MG63 (cell line): ENCODE results near the gene ARID1B. TPM values are rescaled to one million over a fixed set of nuclear protein-coding genes. Genes with fewer than 3 reads are reported as not detected.

Source experiments
- DNase-seq: peaks from one replicate; pipeline ENCODE4 v3.0.0-alpha.2; 2020
- H3K27me3 ChIP-seq: fragments of 250-450 bp; sonication (Bioruptor Pico); 2 replicates; pipeline ENCODE4 v1.5.1; 2020; ENCODE audit warnings: mild to moderate bottlenecking, moderate library complexity
- H3K36me3 ChIP-seq: fragments of 250-450 bp; sonication (Bioruptor Pico); 2 replicates; pipeline ENCODE4 v1.5.1; 2020; ENCODE audit warnings: mild to moderate bottlenecking, moderate library complexity
- H3K4me3 ChIP-seq: fragments of 250-450 bp; sonication (Bioruptor Pico); 2 replicates; pipeline ENCODE4 v1.5.1; 2020; ENCODE audit warnings: mild to moderate bottlenecking, moderate library complexity
- H3K9me3 ChIP-seq: fragments of 250-450 bp; sonication (Bioruptor Pico); 2 replicates; pipeline ENCODE4 v1.5.1; 2020; ENCODE audit warnings: mild to moderate bottlenecking, moderate library complexity
- total RNA-seq: library from RNA; depleted of rRNA; stranded (reverse); fragments of >200 nt; shearing (Covaris generic); gene quantifications from 2 replicates; pipeline ENCODE4 v1.2.3, GENCODE V29; 2014; ENCODE audit warnings: low replicate concordance

Gene ARID1B
- total RNA-seq, 1 experiment from 2014 or later: 9.9 TPM

DNA sequence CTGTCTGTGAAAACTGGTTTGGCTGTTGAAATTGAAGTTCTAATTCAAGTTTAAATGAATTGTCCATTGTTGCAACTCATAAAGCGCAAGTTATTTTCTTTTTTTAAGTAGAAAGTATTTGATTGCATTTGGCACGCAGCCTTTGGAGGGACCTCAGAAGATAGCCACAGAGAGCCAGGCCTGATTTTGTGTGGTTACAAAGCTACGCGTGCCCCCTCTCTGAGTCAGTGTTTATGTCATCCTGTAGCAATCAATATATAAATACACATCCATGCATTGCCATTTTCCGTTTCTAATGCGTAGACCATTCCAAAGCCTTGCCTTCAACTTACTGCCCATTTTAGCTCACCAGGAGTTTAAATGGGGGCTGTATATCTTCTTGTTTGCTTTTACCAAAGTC lies 372.9 kb downstream of the ARID1B start:
- DNase-seq: peak; percentile 33
- H3K27me3 ChIP-seq: no peaks in the 10 kb centered on the region
- H3K9me3 ChIP-seq: no peaks in the 10 kb centered on the region
- H3K36me3 ChIP-seq: peaks cover 4% of the 10 kb centered on the region; the same call in 1 of the 2 replicates
- H3K4me3 ChIP-seq: no peak overlapping the region

DNA sequence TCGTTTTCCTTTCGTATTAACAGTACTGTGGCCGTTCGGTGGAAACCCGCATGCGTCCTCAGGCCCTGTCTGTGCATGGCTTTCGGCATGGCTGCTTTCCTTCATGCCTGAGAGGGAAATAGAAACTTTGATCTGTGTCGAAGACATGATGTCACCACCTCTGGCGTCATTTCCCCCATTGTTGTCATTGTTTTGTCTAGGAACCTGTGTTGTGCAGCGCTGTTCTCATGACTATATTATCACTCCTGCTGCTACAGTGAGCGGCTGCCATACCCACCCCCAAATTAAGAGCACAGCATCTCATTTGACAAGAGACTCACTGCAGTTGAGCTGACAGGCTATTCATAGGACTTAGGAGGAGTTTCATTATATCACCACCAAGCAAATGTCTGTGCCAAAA lies 373.9 kb downstream of the ARID1B start:
- Histone ChIP-seq H3K27me3 (no peaks in the 10 kb centered on the region), H3K36me3 (peaks cover 4% of the 10 kb centered on the region; the same call in 1 of the 2 replicates), H3K4me3 (no peak overlapping the region), H3K9me3 (no peaks in the 10 kb centered on the region)
- no peak for DNase-seq

DNA sequence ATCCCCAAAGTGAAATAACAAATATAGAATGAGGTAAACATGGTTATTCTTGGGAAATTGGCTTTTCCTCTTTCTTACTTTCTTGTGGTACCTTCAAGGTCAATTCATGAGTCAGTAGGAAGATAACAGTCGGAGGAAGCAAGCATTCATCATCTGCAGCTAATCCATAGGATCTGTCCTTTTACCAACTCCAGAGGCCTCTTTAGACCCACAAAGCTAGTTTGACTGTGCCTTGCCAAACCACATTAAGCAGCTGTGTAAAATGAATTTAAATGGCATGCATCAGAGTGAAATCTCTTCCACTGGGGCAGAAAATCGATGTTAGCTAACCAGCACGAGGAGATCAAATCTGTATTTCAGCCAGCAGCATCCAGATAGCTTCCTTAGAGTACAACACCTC lies 374.8 kb downstream of the ARID1B start:
- H3K27me3 ChIP-seq: no peaks in the 10 kb centered on the region
- H3K4me3 ChIP-seq: no peak overlapping the region
- peaks cover 4% of the 10 kb centered on the region for H3K36me3 ChIP-seq
- peak; percentile 56 for DNase-seq
- no peaks in the 10 kb centered on the region for H3K9me3 ChIP-seq

DNA sequence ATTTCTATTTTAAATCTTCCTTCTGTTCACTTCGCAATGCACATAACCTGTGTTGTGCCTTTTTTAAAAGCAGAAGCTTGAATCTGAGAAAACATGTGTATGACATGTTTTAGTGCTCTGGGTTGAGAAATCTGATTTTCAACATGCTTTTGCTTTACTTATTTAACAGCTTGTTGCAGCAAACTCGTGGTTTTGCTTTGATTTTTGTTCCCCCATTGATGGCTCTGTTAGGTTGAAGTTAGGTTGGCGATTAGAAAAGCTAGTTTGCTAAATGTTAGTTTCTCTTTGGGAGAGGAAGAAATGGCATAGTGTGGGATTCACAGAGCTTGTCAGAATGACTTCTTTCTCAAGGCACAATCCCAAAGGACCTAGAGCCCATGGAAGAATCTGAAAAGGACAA lies 375.4 kb downstream of the ARID1B start:
- DNase-seq: no peak
- Histone ChIP-seq H3K27me3 (no peaks in the 10 kb centered on the region), H3K36me3 (peaks cover 4% of the 10 kb centered on the region), H3K4me3 (no peak overlapping the region), H3K9me3 (no peaks in the 10 kb centered on the region)

DNA sequence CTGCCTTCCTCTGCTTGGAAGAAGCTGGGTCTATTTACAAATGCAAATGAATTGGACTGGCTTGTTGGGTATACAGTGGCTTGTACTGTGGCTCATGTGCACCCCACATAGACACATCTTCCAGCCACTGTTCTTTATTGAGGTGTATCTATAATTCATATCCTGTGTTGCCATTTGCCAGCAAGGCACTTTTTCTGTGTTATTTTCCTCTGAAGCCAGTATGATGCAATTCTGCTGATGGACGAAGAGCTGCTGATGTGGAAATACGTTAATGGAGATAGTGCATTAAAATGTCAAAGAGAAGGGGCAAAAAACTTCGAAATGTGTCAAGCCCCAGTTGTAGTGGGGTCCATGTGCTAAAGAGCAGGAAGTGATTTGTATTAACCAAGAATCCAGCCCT lies 378.6 kb downstream of the ARID1B start:
- Histone ChIP-seq H3K9me3 (no peaks in the 10 kb centered on the region), H3K27me3 (no peaks in the 10 kb centered on the region)
- DNase-seq: no peak

DNA sequence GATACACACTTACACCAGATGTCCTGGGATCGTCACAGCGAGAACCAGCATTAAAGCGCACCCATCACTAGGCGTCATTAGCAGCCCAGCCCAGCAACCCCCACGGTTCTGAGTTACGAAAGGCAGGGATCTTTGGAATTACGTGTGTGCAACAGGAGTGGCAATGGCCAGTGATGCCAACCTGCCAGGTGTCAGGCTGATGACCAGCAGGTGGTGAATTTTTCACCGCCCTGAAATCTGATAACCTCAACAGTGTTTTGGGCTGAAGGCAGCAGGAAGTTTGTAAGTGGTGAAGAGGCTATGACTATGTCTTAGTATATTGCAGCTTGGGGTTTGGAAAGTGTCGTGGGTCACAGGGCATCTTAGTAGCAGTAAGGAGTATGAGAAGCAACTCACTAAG lies 380.1 kb downstream of the ARID1B start:
- no peaks in the 10 kb centered on the region for H3K9me3 ChIP-seq
- no peak for DNase-seq
- no peaks in the 10 kb centered on the region; the same call in 1 of the 2 replicates for H3K36me3 ChIP-seq

More for the DNA sequence above, 378.6 kb downstream of the ARID1B start:
- H3K36me3 ChIP-seq: peaks cover 4% of the 10 kb centered on the region
- H3K4me3 ChIP-seq: no peak overlapping the region

DNA sequence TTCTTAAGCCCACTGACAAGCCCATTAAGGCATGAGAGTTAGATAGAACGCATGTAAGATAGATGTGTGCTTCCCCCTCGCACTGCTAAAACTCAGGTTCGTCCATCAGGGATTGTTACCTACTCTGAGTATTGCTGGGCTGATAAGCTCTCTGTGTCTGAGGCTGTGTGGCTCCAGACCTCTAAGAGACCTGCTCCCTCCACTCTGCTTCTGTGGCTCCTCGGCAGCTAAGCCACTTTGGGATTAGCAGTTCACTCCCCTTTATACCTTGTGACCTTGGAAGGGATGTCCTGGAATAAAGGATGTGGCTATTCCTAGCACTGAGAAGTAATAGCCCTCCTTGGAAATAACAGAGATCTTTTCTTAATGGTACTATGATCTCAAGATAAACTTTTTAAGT lies 381.3 kb downstream of the ARID1B start:
- Histone ChIP-seq H3K36me3 (no peaks in the 10 kb centered on the region; the same call in 1 of the 2 replicates), H3K9me3 (no peaks in the 10 kb centered on the region), H3K4me3 (no peak overlapping the region)

More for the DNA sequence above, 380.1 kb downstream of the ARID1B start:
- Histone ChIP-seq H3K27me3 (no peaks in the 10 kb centered on the region), H3K4me3 (no peak overlapping the region)

DNA sequence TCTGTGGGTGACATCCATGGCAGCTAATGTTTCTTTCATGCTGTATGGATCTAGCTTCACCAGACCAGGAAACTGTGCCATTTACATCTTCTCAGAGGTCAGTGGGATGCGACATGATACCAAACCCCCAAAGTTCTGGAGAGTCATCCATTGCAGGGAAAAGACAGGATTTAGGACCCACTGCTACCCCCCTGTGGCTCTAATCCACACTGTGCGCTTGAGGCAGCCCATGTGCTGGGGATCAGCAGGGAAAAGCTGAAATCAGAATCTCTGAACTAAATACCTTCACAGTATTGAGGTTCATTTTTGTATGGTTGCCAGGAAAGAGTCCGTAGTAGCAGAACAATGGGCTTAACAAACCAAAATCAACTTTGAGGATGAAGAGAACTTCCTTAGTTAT lies 381.7 kb downstream of the ARID1B start:
- no peak overlapping the region for H3K4me3 ChIP-seq
- no peak for DNase-seq
- no peaks in the 10 kb centered on the region for H3K27me3 ChIP-seq
- no peaks in the 10 kb centered on the region; the same call in 1 of the 2 replicates for H3K36me3 ChIP-seq
- no peaks in the 10 kb centered on the region for H3K9me3 ChIP-seq

More for the DNA sequence above, 381.3 kb downstream of the ARID1B start:
- DNase-seq: no peak
- H3K27me3 ChIP-seq: no peaks in the 10 kb centered on the region

DNA sequence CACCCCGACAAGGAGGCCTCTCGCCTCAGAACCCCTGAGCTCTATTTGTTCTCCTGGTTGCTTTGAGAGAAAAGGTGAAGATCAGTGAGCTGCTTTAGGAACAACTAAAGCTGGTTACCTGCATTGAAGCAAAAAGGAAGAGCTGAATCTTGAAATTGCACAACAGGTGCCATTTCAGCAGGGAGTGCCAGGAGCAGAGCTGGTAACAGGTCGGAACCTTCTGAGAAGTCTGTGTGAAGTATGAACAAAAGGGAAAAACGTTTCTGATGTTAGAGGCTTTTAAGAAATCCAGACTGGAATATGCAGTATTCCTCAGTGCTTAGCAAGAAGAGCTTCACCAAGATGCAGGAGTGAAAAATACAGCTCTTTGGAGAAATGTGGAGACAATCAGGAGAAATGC lies 382.2 kb downstream of the ARID1B start:
- Histone ChIP-seq H3K9me3 (no peaks in the 10 kb centered on the region), H3K27me3 (no peaks in the 10 kb centered on the region), H3K4me3 (no peak overlapping the region), H3K36me3 (no peaks in the 10 kb centered on the region; the same call in 1 of the 2 replicates)
- no peak for DNase-seq

DNA sequence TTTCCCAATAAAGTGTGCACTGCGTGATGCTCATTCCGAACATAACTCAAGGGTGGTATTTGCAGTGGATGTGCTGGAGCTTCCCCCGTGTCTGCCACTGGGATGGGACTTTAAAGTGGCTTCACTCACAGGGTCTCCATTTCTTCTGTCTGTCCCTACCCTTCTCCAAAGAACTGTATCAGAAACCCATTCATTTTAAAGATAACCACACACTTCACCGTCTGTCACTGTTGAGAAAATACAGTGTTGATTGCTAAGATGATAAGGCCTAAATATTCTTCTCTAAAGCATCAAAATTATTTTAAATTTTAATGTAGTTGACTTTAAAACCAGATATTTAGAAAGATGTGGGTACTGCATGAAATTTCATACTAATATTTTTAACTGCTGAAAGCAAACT lies 384.7 kb downstream of the ARID1B start:
- no peaks in the 10 kb centered on the region for H3K27me3 ChIP-seq
- no peak for DNase-seq
- no peak overlapping the region for H3K4me3 ChIP-seq
- H3K9me3 ChIP-seq: no peaks in the 10 kb centered on the region
- no peaks in the 10 kb centered on the region; the same call in 1 of the 2 replicates for H3K36me3 ChIP-seq

DNA sequence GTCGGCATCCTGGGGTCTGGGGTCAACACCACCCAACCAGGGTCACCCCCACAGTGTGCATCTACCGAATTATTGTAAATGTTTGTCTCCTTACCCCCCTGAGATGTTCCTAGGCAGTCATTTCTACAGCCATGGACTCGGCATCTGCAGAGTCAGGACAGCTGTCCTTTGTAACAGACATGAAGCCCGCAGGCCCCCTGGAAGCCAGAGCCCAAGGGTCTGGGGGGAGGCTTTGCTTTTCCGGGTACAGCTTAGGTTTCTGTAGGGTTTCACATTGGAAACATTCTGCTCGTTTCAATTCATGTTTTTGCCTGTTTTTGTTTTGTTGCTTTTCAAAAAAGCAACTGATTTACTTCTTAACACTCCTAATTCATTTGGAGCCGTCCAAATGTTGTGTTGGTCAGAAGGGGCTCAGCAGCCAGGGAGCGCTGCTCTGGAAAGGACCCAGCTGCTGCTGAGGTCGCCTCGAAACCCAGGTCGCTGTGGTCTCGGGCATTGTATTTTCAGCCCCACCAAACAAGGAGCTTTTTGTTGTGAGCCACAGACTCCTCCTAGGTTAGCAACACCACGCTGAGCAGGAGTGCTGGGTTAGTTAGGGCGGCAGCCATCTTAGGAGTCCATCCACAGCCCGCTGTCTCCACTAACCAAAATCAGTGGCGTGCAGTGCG lies 385.7 kb downstream of the ARID1B start:
- Histone ChIP-seq H3K9me3 (no peaks in the 10 kb centered on the region), H3K27me3 (no peaks in the 10 kb centered on the region), H3K4me3 (no peak overlapping the region), H3K36me3 (no peaks in the 10 kb centered on the region)
- DNase-seq: no peak

DNA sequence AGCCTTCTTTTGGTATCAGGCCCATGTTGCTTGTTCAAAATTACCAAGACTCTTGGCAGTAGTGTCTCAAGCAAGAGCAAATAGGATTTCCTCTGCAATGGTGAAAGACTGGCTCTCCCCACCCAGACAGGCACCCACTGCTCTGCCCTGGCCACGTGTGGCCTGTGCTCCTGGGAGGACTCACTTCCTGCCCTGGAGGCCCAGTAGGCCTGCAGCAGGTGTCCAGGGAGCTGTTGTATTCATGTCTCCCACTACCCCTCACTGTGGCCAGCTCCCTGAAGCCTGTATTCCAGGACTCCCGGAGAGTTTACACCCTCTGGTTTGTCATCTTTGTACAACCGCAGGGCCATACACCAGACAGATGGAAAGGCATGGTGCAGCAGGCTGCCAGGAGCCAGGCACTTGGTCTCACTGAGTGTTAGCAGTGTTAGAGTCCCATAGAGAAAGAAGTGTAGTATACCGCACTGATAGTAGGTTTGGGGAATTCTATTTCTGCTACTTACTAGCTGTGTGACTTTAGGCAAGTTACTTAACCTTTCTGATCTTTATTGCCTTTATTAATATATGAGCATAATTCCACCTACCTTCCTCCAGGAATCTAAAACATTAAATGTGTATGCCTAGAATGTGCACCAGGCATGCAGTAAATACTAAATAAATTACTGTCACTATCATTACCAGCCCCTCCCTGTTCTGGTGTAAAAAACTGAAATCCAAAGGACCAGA lies 386.4 kb downstream of the ARID1B start:
- Histone ChIP-seq H3K4me3 (no peak overlapping the region), H3K9me3 (no peaks in the 10 kb centered on the region), H3K36me3 (no peaks in the 10 kb centered on the region), H3K27me3 (no peaks in the 10 kb centered on the region)
- DNase-seq: no peak

DNA sequence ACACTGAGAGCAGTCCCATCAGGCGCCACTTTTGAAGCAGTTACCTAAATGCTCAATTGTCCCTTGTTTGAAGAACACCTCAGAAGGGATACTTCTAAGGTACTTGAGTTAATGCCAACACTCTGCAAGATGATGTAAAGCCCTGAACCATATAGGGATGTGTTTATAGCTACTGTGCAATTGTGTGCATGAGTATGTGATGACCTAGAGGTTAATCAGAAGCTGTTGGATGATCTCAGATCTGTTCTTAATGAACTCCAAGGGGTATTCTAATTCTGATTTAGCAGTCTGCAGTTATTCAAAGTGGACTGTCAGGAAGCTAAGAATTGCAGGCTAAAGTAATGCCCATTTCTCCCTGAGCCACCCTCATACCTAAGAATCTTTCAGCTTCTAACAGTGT lies 387.8 kb downstream of the ARID1B start:
- H3K36me3 ChIP-seq: no peaks in the 10 kb centered on the region
- H3K9me3 ChIP-seq: no peaks in the 10 kb centered on the region
- DNase-seq: no peak
- H3K4me3 ChIP-seq: no peak overlapping the region
- no peaks in the 10 kb centered on the region for H3K27me3 ChIP-seq

DNA sequence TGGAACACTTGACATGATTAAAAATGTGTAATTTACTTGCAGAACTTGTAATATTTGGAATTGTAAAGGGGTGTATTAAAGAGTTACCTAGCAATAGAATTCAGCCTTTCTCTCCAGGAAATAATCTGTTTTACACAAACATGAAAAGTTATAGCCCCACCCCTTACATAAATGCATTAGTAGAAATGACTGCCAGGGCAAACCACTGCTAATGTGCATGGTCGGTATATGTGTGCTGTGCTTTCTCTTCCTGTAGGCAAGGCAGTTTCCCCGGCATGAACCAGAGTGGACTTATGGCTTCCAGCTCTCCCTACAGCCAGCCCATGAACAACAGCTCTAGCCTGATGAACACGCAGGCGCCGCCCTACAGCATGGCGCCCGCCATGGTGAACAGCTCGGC lies 389.6 kb downstream of the ARID1B start:
- no peaks in the 10 kb centered on the region for H3K9me3 ChIP-seq
- no peak for DNase-seq
- no peak overlapping the region for H3K4me3 ChIP-seq
- no peaks in the 10 kb centered on the region for H3K36me3 ChIP-seq
- H3K27me3 ChIP-seq: no peaks in the 10 kb centered on the region

DNA sequence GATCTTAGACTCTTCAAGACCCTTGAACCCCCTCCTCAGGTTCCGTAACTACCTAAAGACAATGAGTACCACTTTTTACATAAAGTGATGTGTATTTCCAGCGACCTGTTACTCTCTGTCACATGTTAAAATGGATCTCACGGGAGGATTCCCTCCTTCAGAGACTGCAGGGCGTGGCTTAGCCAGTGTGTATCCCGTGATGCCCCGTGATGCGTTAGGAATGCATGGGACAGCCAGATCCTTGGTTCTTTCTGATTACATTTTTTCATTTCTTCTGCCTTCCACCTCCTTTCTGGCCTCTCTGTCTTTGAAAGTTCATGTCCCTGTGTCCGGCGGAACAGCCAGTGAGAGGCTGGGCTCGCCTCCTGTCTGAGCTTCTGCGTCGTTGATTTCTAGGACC lies 390.7 kb downstream of the ARID1B start:
- no peaks in the 10 kb centered on the region for H3K27me3 ChIP-seq
- H3K36me3 ChIP-seq: no peaks in the 10 kb centered on the region
- no peak for DNase-seq
- H3K9me3 ChIP-seq: no peaks in the 10 kb centered on the region
- no peak overlapping the region for H3K4me3 ChIP-seq

DNA sequence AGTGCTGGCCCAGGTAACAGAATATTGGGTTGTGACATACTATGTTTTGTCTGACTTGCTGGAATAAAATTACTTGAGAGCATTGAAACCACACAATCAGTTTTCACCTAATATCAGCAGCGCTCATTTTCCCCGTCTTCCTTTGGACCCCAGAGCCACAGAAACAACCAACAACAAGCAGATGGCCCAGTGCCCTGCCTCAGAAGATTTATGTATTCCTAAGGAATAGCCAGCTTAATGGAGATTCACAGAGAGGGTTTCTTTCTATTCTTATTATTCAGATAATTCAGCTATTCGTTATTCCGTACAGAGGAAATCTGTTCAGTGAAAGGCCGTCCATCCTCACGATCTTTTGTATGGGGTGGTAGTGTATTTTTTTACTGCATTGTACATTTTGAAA lies 391.3 kb downstream of the ARID1B start:
- Histone ChIP-seq H3K9me3 (no peaks in the 10 kb centered on the region), H3K27me3 (no peaks in the 10 kb centered on the region), H3K4me3 (no peak overlapping the region), H3K36me3 (no peaks in the 10 kb centered on the region)
- DNase-seq: no peak

DNA sequence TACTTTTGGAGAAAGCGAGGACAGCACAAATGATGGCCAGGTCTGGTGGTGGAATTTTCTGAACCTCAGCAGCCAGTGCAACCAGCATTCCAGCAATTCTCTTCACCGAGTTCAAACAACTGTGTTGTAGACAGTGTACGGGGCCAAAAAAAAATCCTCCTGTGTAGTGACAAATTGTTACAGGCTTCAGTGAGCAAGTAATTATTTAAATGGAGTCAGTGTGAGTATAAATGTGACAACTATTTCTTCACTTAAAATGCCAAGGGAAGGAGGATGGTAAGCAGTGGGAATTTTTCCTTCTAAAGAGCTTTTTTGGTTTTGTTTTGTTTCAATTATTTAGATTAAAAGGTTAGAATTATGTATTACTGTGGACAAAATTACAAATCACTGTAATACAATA lies 392.0 kb downstream of the ARID1B start:
- Histone ChIP-seq H3K27me3 (no peaks in the 10 kb centered on the region), H3K36me3 (no peaks in the 10 kb centered on the region), H3K4me3 (no peak overlapping the region), H3K9me3 (no peaks in the 10 kb centered on the region)
- DNase-seq: no peak

DNA sequence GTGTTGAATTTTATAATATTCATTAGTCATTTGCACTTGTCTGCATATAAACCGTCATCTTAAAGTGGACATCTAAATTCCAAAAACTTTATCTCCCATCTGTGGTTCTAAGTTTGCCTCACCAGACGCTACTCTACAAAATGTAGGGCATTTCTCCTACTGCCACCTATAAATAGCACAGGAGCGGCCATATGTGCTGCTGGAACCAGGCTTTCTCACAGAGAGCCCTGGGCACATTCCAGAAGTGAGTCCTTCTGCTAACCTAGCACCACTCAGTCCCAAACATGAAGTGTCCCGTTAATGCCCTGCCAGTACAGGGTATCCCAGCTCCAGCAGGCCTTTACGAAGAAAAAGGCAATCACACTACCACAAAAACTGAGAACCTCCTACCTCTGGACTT lies 392.5 kb downstream of the ARID1B start:
- H3K27me3 ChIP-seq: no peaks in the 10 kb centered on the region
- no peak overlapping the region for H3K4me3 ChIP-seq
- no peaks in the 10 kb centered on the region for H3K9me3 ChIP-seq
- no peaks in the 10 kb centered on the region for H3K36me3 ChIP-seq
- no peak for DNase-seq
